D721Med (cell line): ENCODE measurements around the gene VSIG10.
A peak's percentile ranks its signal among the peaks of the same experiment; 100 is the strongest.

Experiments used
- DNase-seq: peaks from one replicate; pipeline ENCODE4 v3.0.0; 2011; ENCODE audit warnings: low spot score; ENCODE audit not compliant: insufficient read length
- FAIRE-seq: peaks from 2 replicates; lab custom pipeline; 2011; peaks lifted over from hg19 to GRCh38; lab: Jason Lieb, UNC
- CTCF ChIP-seq: IDR thresholded peaks from 2 replicates; pipeline ENCODE4 v1.5.1; 2012; ENCODE audit warnings: mild to moderate bottlenecking, control low read depth; ENCODE audit not compliant: insufficient read depth; ENCODE audit errors: missing control alignments

VSIG10 gene

GRCh38 chr12:118059341-118060191 is 44.2 kb downstream of the VSIG10 start:
- no peak for FAIRE-seq

GRCh38 chr12:118058881-118059280 is 44.9 kb downstream of the VSIG10 start:
- FAIRE-seq (no peak), DNase-seq (no peak)
- TF ChIP-seq CTCF = no peak

More at GRCh38 chr12:118059341-118060191, 44.2 kb downstream of the VSIG10 start:
- TF ChIP-seq CTCF = no peak
- no peak for DNase-seq

- no peak for FAIRE-seq
- DNase-seq = no peak
- no peak for TF ChIP-seq CTCF
These were observed 45.6 kb downstream of the VSIG10 start for GRCh38 chr12:118058227-118058626.

GRCh38 chr12:118055865-118056773 is 47.7 kb downstream of the VSIG10 start:
- DNase-seq = no peak
- no peak for FAIRE-seq
- no peak for TF ChIP-seq CTCF

GRCh38 chr12:118055144-118055557 is 48.7 kb downstream of the VSIG10 start:
- DNase-seq = peak; percentile 39
- FAIRE-seq = no peak
- TF ChIP-seq CTCF = peak; percentile 38

GRCh38 chr12:118053071-118053985 is 50.5 kb downstream of the VSIG10 start:
- TF ChIP-seq CTCF = no peak
- FAIRE-seq (no peak), DNase-seq (no peak)
